GM23338 (cell line): Measurements from ENCODE around the gene COPB2. TPM values are rescaled to one million over a fixed set of nuclear protein-coding genes. Genes with fewer than 3 reads are reported as not detected.

ENCODE experiments used
- ATAC-seq: fragments of 200-7000 bp; cut with Tn5 transposase; 3 replicates; pipeline ENCODE4 v1.9.1; 2020
- DNase-seq: peaks from one replicate; pipeline ENCODE4 v3.0.0-alpha.2; 2015; ENCODE audit warnings: low spot score
- H2AFZ ChIP-seq: fragments of 200-600 bp; sonication (generic); 2 replicates; pipeline ENCODE4 v1.8.0; 2016; ENCODE audit warnings: antibody characterized with exemption, mild to moderate bottlenecking, moderate library complexity
- H3F3A ChIP-seq: fragments of 200-600 bp; sonication (generic); replicated peaks from 2 replicates; pipeline ENCODE4 v1.8.0; 2017; ENCODE audit warnings: antibody characterized with exemption, mixed run types, low read depth
- H3K27ac ChIP-seq: fragments of 200-600 bp; sonication (generic); 2 replicates; pipeline ENCODE4 v1.6.1; 2016; ENCODE audit warnings: low read depth
- H3K27me3 ChIP-seq: fragments of 200-600 bp; sonication (generic); 2 replicates; pipeline ENCODE4 v1.8.0; 2016; ENCODE audit warnings: mild to moderate bottlenecking, mixed run types, moderate library complexity; ENCODE audit not compliant: insufficient read depth
- H3K36me3 ChIP-seq: fragments of 200-600 bp; sonication (generic); 2 replicates; pipeline ENCODE4 v1.8.0; 2016; ENCODE audit warnings: mild to moderate bottlenecking; ENCODE audit not compliant: insufficient read depth
- H3K4me1 ChIP-seq: fragments of 200-600 bp; sonication (generic); 2 replicates; pipeline ENCODE4 v1.8.0; 2016; ENCODE audit warnings: mild to moderate bottlenecking, moderate library complexity; ENCODE audit not compliant: insufficient read depth
- H3K4me2 ChIP-seq: fragments of 200-600 bp; sonication (generic); 2 replicates; pipeline ENCODE4 v1.7.1; 2017; ENCODE audit warnings: mixed run types
- H3K4me3 ChIP-seq: fragments of 200-600 bp; sonication (generic); 2 replicates; pipeline ENCODE4 v1.6.1; 2016; ENCODE audit warnings: mixed run types
- H3K79me2 ChIP-seq: fragments of 200-600 bp; sonication (generic); replicated peaks from 2 replicates; pipeline ENCODE4 v1.8.0; 2017; ENCODE audit warnings: mild to moderate bottlenecking; ENCODE audit not compliant: insufficient read depth
- H3K9me2 ChIP-seq: fragments of 200-600 bp; sonication (generic); 2 replicates; pipeline ENCODE4 v1.8.0; 2017; ENCODE audit not compliant: insufficient read depth
- H4K20me1 ChIP-seq: fragments of 200-600 bp; sonication (generic); replicated peaks from 2 replicates; pipeline ENCODE4 v1.8.0; 2017; ENCODE audit warnings: mild to moderate bottlenecking; ENCODE audit not compliant: insufficient read depth
- H3K27ac Mint-ChIP-seq: 2 replicates; pipeline ENCODE4 v1.8.0; 2020; ENCODE audit warnings: inconsistent platforms, mild to moderate bottlenecking, moderate library complexity, mixed read lengths
- H3K27me3 Mint-ChIP-seq: 3 replicates; pipeline ENCODE4 v1.8.0; 2022; ENCODE audit warnings: low read depth, mild to moderate bottlenecking, moderate library complexity, mixed read lengths, inconsistent platforms; ENCODE audit not compliant: insufficient read depth, poor library complexity
- H3K36me3 Mint-ChIP-seq: 3 replicates; pipeline ENCODE4 v1.8.0; 2021; ENCODE audit warnings: low read depth, mild to moderate bottlenecking, inconsistent platforms, moderate library complexity, mixed read lengths
- H3K4me1 Mint-ChIP-seq: 3 replicates; pipeline ENCODE4 v1.8.0; 2020; ENCODE audit warnings: mild to moderate bottlenecking, inconsistent platforms, mixed read lengths
- H3K4me3 Mint-ChIP-seq: 3 replicates; pipeline ENCODE4 v1.8.0; 2021; ENCODE audit warnings: moderate library complexity, mild to moderate bottlenecking, inconsistent platforms, mixed read lengths
- H3K9me3 Mint-ChIP-seq: 3 replicates; pipeline ENCODE4 v1.8.0; 2020; ENCODE audit warnings: moderate library complexity, mild to moderate bottlenecking, inconsistent platforms, mixed read lengths
- CTCF ChIP-seq, 2 experiments: fragments of 200-600 bp in 1 of 2; sonication (generic) in 1 of 2; conservative IDR thresholded peaks; 2 replicates each; pipeline versions ENCODE4 v1.5.1 to v1.6.1; 2016 to 2017; ENCODE audit warnings: antibody characterized with exemption in 2 of 2, low read depth in 2 of 2, mild to moderate bottlenecking in 2 of 2, moderate library complexity in 1 of 2
- ETS1 ChIP-seq: IDR thresholded peaks from 2 replicates; pipeline ENCODE4 v1.6.1; 2016; ENCODE audit warnings: antibody characterized with exemption
- EZH2 ChIP-seq: fragments of 200-600 bp; sonication (generic); IDR thresholded peaks from one replicate; pipeline ENCODE4 v1.8.0; 2017; ENCODE audit warnings: antibody characterized with exemption, mild to moderate bottlenecking, low read depth; ENCODE audit not compliant: unreplicated experiment
- JUNB ChIP-seq: IDR thresholded peaks from one replicate; pipeline ENCODE4 v1.6.1; 2016; ENCODE audit warnings: antibody characterized with exemption; ENCODE audit not compliant: unreplicated experiment
- NANOG ChIP-seq: IDR thresholded peaks from 2 replicates; pipeline ENCODE4 v1.6.1; 2016; ENCODE audit warnings: antibody characterized with exemption, borderline replicate concordance
- REST ChIP-seq: IDR thresholded peaks from one replicate; pipeline ENCODE4 v1.6.1; 2018; ENCODE audit warnings: antibody characterized with exemption; ENCODE audit not compliant: unreplicated experiment
- STAT1 ChIP-seq: IDR thresholded peaks from one replicate; pipeline ENCODE4 v1.6.1; 2016; ENCODE audit warnings: antibody characterized with exemption; ENCODE audit not compliant: unreplicated experiment
- ZNF114 ChIP-seq: fragments of 250-450 bp; sonication (Bioruptor Pico); IDR thresholded peaks from 2 replicates; pipeline ENCODE4 v1.5.0; 2020; ENCODE audit warnings: mild to moderate bottlenecking, moderate library complexity
- ZNF331 ChIP-seq: fragments of 250-450 bp; sonication (Bioruptor Pico); IDR thresholded peaks from 2 replicates; pipeline ENCODE4 v1.5.0; 2020; ENCODE audit warnings: low read depth, mild to moderate bottlenecking, moderate library complexity
- polyA plus RNA-seq: library from polyadenylated mRNA; unstranded; fragments of >200 nt; fragmentation: Nextera tagmentation; extraction: Ambion mirVana; gene quantifications from 2 replicates; pipeline ENCODE4 v1.2.1, GENCODE V29; 2016
- total RNA-seq: library from RNA; depleted of rRNA; stranded (reverse); fragments of >200 nt; shearing (Covaris generic); gene quantifications from 2 replicates; pipeline ENCODE4 v1.2.3, GENCODE V29; 2014

The COPB2 gene
- total and polyA plus RNA-seq, 2 experiments from 2014 or later, result 48.2 to 89.1 TPM

GRCh38 chr3:139308560-139308959 is 80.9 kb downstream of the COPB2 start:
- H3K4me1 Mint-ChIP-seq, result peaks cover 14% of the 10 kb centered on the region
- H3K27ac Mint-ChIP-seq, result no peak overlapping the region
- H4K20me1 ChIP-seq, result no peaks in the 10 kb centered on the region
- ATAC-seq (no peak), DNase-seq (no peak)
- H3K27me3 Mint-ChIP-seq, result peaks cover 10% of the 10 kb centered on the region
- H3F3A ChIP-seq, result no peaks in the 10 kb centered on the region
- no peak overlapping the region for H3K4me3 Mint-ChIP-seq
- peaks cover 2% of the 10 kb centered on the region; the same call in 1 of the 2 replicates for H3K9me2 ChIP-seq
- H3K27me3 ChIP-seq, result no peaks in the 10 kb centered on the region
- H3K36me3 ChIP-seq, result no peaks in the 10 kb centered on the region
- H2AFZ ChIP-seq, result no peak overlapping the region
- TF ChIP-seq JUNB, result no peak
- no peak for TF ChIP-seq ETS1
- no peak for TF ChIP-seq ZNF331 (CRISPR knock-in tag)
- no peak for TF ChIP-seq CTCF (conservative IDR thresholded peaks at IDR 0.05; ENCODE audit: low read depth in 2 of 2)
- TF ChIP-seq NANOG, result no peak
- TF ChIP-seq EZH2, result no peak
- TF ChIP-seq REST, result no peak
- TF ChIP-seq STAT1, result no peak
- TF ChIP-seq ZNF114 (CRISPR knock-in tag), result no peak
- H3K4me2 ChIP-seq, result no peak overlapping the region
- no peak overlapping the region for H3K27ac ChIP-seq
- H3K4me3 ChIP-seq, result no peak overlapping the region
- H3K36me3 Mint-ChIP-seq, result no peaks in the 10 kb centered on the region
- peaks cover 3% of the 10 kb centered on the region; the same call in 1 of the 2 replicates for H3K4me1 ChIP-seq
- no peaks in the 10 kb centered on the region for H3K9me3 Mint-ChIP-seq
- no peaks in the 10 kb centered on the region for H3K79me2 ChIP-seq
